Spleen (tissue), 7 donors: ENCODE data around the gene MRPL36.
"Not testable (repeated sequence)": the region's sequence is repeated elsewhere in the genome, so short reads cannot be mapped to it uniquely, and the experiment has no call there.

Experiments
- POLR2A ChIP-seq, 3 donors: fragments of 450-650 bp; IDR thresholded peaks; one replicate each; pipeline ENCODE4 v1.5.1; 2017; ENCODE audit warnings: antibody characterized with exemption in 3 of 3, mild to moderate bottlenecking in 1 of 3
- POLR2AphosphoS5 ChIP-seq, 3 donors: sonication (generic); formaldehyde crosslinking; IDR thresholded peaks; one replicate each; pipeline ENCODE4 v1.5.1; 2017; ENCODE audit warnings: antibody characterized with exemption in 3 of 3
- TF ChIP-seq, protein P1 (sequence below), 11 experiments: fragments of 200-600 bp in 7 of 11; fragments of 450-650 bp in 4 of 11; sonication (generic) in 4 of 11; IDR thresholded peaks in 8 of 11; conservative IDR thresholded peaks in 3 of 11; 1 replicate in 7 of 11; 2 replicates in 4 of 11; pipeline versions ENCODE4 v1.4.0 to v1.8.0; 2016 to 2021; ENCODE audit warnings: antibody characterized with exemption in 11 of 11, inconsistent platforms in 4 of 11, mild to moderate bottlenecking in 1 of 11
- donor health status: DM: no; HTN: no; CAD: no; lungs with moderate emphysema.
- donor health status: DM: no; HTN: no; CAD: no.
- donor health status: DM: no; HTN: no; CAD: no.

GRCh38 chr5:1843761-1844160 is 44.1 kb upstream of the MRPL36 start:
- TF ChIP-seq POLR2A, POLR2AphosphoS5 (IDR thresholded peaks at IDR 0.05): not testable (repeated sequence)
- TF ChIP-seq, protein P1, sequence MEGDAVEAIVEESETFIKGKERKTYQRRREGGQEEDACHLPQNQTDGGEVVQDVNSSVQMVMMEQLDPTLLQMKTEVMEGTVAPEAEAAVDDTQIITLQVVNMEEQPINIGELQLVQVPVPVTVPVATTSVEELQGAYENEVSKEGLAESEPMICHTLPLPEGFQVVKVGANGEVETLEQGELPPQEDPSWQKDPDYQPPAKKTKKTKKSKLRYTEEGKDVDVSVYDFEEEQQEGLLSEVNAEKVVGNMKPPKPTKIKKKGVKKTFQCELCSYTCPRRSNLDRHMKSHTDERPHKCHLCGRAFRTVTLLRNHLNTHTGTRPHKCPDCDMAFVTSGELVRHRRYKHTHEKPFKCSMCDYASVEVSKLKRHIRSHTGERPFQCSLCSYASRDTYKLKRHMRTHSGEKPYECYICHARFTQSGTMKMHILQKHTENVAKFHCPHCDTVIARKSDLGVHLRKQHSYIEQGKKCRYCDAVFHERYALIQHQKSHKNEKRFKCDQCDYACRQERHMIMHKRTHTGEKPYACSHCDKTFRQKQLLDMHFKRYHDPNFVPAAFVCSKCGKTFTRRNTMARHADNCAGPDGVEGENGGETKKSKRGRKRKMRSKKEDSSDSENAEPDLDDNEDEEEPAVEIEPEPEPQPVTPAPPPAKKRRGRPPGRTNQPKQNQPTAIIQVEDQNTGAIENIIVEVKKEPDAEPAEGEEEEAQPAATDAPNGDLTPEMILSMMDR (IDR thresholded peaks at IDR 0.05 in 8 of 11, conservative IDR thresholded peaks at IDR 0.05 in 3 of 11): not testable (repeated sequence)
